HEK293 (cell line): Measurements from ENCODE around the gene ITGB5.

ENCODE experiments used
- CTCF ChIA-PET: fragments of 350-600 bp; formaldehyde crosslinking; extraction: SDS; loops from one replicate; lab custom pipeline; 2021; ENCODE audit warnings: antibody characterized with exemption; lab: Yijun Ruan, JAX
- POLR2A ChIA-PET: fragments of 300-600 bp; formaldehyde crosslinking; extraction: SDS; loops from one replicate; lab custom pipeline; 2020; ENCODE audit warnings: antibody characterized with exemption, inconsistent platforms; lab: Yijun Ruan, JAX
- H3K27ac ChIP-seq: fragments of 200-500 bp; sonication (Bioruptor generic); 2 replicates; pipeline ENCODE4 v1.5.1; 2014; ENCODE audit warnings: low read depth, low read length, control low read depth, inconsistent platforms; ENCODE audit errors: extremely low read depth
- H3K36me3 ChIP-seq, 2 experiments: fragments of 200-500 bp in 1 of 2; sonication (Bioruptor generic) in 1 of 2; 1 replicate in 1 of 2; 2 replicates in 1 of 2; pipeline ENCODE4 v1.5.1; 2014 to 2017; ENCODE audit warnings: inconsistent platforms in 2 of 2, low read length in 2 of 2; ENCODE audit not compliant: control insufficient read depth in 2 of 2, insufficient read depth in 1 of 2
- H3K4me1 ChIP-seq: fragments of 200-500 bp; sonication (Bioruptor generic); 2 replicates; pipeline ENCODE4 v1.5.1; 2014; ENCODE audit warnings: mild to moderate bottlenecking, low read length, inconsistent platforms; ENCODE audit not compliant: control insufficient read depth, insufficient read depth
- H3K4me3 ChIP-seq: 2 replicates; pipeline ENCODE4 v1.5.1; 2011; ENCODE audit warnings: low read depth, mild to moderate bottlenecking, control low read depth, low read length, moderate library complexity
- H3K9me3 ChIP-seq: fragments of 200-500 bp; sonication (Bioruptor generic); 2 replicates; pipeline ENCODE4 v1.5.1; 2014; ENCODE audit warnings: low read depth, low read length, inconsistent platforms; ENCODE audit not compliant: control insufficient read depth, insufficient read depth
- HOXC10 ChIP-seq: sonication (generic); formaldehyde crosslinking; IDR thresholded peaks from 2 replicates; pipeline ENCODE4 v1.8.1; 2023; ENCODE audit warnings: mild to moderate bottlenecking, missing genetic modification reagents
- KLF1 ChIP-seq: fragments of 450-650 bp; formaldehyde crosslinking; IDR thresholded peaks from 2 replicates; pipeline ENCODE4 v1.5.1; 2016; ENCODE audit warnings: missing biosample characterization, missing genetic modification characterization
- YY2 ChIP-seq: fragments of 450-650 bp; formaldehyde crosslinking; IDR thresholded peaks from 2 replicates; pipeline ENCODE4 v1.5.1; 2016; ENCODE audit warnings: missing biosample characterization, missing genetic modification characterization
- ZFP37 ChIP-seq: fragments of 450-650 bp; formaldehyde crosslinking; IDR thresholded peaks from 2 replicates; pipeline ENCODE4 v1.5.1; 2016; ENCODE audit warnings: missing biosample characterization, missing genetic modification characterization
- ZNF16 ChIP-seq: fragments of 450-650 bp; formaldehyde crosslinking; IDR thresholded peaks from 2 replicates; pipeline ENCODE4 v1.5.1; 2016; ENCODE audit warnings: low read depth, missing biosample characterization, missing genetic modification characterization
- ZNF211 ChIP-seq: fragments of 450-650 bp; formaldehyde crosslinking; IDR thresholded peaks from 2 replicates; pipeline ENCODE4 v1.5.1; 2016; ENCODE audit warnings: low read depth, missing biosample characterization, missing genetic modification characterization
- ZNF548 ChIP-seq: fragments of 450-650 bp; formaldehyde crosslinking; IDR thresholded peaks from 2 replicates; pipeline ENCODE4 v1.5.1; 2016; ENCODE audit warnings: missing biosample characterization, missing genetic modification characterization
- ZNF555 ChIP-seq: fragments of 450-650 bp; formaldehyde crosslinking; conservative IDR thresholded peaks from 2 replicates; pipeline ENCODE4 v1.5.1; 2017; ENCODE audit warnings: missing biosample characterization, mild to moderate bottlenecking, missing genetic modification characterization, inconsistent platforms
- ZNF571 ChIP-seq: fragments of 450-650 bp; formaldehyde crosslinking; IDR thresholded peaks from 2 replicates; pipeline ENCODE4 v1.5.0; 2017; ENCODE audit warnings: missing biosample characterization, missing genetic modification characterization
- ZNF626 ChIP-seq: fragments of 450-650 bp; sonication (Bioruptor Pico); formaldehyde crosslinking; IDR thresholded peaks from 2 replicates; pipeline ENCODE4 v1.5.1; 2018; ENCODE audit warnings: missing biosample characterization, missing genetic modification characterization, inconsistent platforms
- ZNF785 ChIP-seq: fragments of 450-650 bp; formaldehyde crosslinking; IDR thresholded peaks from 2 replicates; pipeline ENCODE4 v1.5.1; 2016; ENCODE audit warnings: missing biosample characterization, missing genetic modification characterization
- TF ChIP-seq, protein P1 (sequence below): fragments of 450-650 bp; formaldehyde crosslinking; IDR thresholded peaks from 2 replicates; pipeline ENCODE4 v1.5.1; 2016; ENCODE audit warnings: missing biosample characterization, missing genetic modification characterization
- TF ChIP-seq, protein P2 (sequence below): fragments of 450-650 bp; formaldehyde crosslinking; conservative IDR thresholded peaks from 2 replicates; pipeline ENCODE4 v1.5.1; 2016; ENCODE audit warnings: low read depth, missing biosample characterization, missing genetic modification characterization
- TF ChIP-seq, protein P3 (sequence below): fragments of 450-650 bp; formaldehyde crosslinking; IDR thresholded peaks from 2 replicates; pipeline ENCODE4 v1.5.1; 2016; ENCODE audit warnings: missing biosample characterization, missing genetic modification characterization, borderline replicate concordance

Gene ITGB5

DNA sequence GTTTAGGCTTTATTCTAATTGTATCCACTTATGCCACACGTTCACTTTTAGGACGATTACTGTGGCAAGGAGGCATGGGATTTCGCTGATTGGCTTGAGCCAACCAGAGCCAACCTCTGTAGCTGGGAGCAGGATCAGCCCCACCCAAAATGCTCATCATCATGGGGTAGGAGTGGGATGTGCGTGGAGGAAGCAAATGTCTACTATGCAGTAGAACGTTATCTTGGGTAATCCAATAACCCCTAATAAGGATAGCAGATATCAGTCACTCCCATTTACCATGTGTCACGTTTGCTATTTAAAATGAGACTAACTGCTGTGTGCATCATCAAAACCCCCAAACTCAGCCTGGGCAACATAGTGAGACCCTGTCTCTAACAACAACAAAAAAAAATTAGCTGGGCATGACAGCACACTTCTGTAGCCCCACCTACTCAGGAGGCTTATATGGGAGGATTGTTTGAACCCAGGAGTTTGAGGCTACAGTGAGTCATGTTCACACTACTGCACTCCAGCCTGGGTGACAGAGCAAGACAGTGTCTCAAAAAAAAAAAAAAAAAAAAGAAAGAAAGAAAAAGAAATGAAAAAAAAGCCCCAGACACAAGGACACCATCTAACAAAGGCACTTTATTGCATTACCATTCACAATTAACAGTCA lies 17.8 kb upstream of the ITGB5 start:
- TF ChIP-seq ZNF211 (tag by site-specific recombination) (no peak), ZNF16 (tag by site-specific recombination) (no peak), ZNF548 (tag by site-specific recombination) (no peak), KLF1 (tag by site-specific recombination) (no peak), ZNF571 (tag by site-specific recombination) (no peak), HOXC10 (CRISPR knock-in tag) (no peak), ZFP37 (tag by site-specific recombination) (no peak), ZNF626 (tag by site-specific recombination) (no peak), YY2 (tag by site-specific recombination) (no peak), ZNF785 (tag by site-specific recombination) (no peak), ZNF555 (tag by site-specific recombination) (no peak)
- TF ChIP-seq, protein P1, sequence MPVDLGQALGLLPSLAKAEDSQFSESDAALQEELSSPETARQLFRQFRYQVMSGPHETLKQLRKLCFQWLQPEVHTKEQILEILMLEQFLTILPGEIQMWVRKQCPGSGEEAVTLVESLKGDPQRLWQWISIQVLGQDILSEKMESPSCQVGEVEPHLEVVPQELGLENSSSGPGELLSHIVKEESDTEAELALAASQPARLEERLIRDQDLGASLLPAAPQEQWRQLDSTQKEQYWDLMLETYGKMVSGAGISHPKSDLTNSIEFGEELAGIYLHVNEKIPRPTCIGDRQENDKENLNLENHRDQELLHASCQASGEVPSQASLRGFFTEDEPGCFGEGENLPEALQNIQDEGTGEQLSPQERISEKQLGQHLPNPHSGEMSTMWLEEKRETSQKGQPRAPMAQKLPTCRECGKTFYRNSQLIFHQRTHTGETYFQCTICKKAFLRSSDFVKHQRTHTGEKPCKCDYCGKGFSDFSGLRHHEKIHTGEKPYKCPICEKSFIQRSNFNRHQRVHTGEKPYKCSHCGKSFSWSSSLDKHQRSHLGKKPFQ (tag by site-specific recombination): no peak
- TF ChIP-seq, protein P2, sequence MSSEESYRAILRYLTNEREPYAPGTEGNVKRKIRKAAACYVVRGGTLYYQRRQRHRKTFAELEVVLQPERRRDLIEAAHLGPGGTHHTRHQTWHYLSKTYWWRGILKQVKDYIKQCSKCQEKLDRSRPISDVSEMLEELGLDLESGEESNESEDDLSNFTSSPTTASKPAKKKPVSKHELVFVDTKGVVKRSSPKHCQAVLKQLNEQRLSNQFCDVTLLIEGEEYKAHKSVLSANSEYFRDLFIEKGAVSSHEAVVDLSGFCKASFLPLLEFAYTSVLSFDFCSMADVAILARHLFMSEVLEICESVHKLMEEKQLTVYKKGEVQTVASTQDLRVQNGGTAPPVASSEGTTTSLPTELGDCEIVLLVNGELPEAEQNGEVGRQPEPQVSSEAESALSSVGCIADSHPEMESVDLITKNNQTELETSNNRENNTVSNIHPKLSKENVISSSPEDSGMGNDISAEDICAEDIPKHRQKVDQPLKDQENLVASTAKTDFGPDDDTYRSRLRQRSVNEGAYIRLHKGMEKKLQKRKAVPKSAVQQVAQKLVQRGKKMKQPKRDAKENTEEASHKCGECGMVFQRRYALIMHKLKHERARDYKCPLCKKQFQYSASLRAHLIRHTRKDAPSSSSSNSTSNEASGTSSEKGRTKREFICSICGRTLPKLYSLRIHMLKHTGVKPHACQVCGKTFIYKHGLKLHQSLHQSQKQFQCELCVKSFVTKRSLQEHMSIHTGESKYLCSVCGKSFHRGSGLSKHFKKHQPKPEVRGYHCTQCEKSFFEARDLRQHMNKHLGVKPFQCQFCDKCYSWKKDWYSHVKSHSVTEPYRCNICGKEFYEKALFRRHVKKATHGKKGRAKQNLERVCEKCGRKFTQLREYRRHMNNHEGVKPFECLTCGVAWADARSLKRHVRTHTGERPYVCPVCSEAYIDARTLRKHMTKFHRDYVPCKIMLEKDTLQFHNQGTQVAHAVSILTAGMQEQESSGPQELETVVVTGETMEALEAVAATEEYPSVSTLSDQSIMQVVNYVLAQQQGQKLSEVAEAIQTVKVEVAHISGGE: no peak
- TF ChIP-seq, protein P3, sequence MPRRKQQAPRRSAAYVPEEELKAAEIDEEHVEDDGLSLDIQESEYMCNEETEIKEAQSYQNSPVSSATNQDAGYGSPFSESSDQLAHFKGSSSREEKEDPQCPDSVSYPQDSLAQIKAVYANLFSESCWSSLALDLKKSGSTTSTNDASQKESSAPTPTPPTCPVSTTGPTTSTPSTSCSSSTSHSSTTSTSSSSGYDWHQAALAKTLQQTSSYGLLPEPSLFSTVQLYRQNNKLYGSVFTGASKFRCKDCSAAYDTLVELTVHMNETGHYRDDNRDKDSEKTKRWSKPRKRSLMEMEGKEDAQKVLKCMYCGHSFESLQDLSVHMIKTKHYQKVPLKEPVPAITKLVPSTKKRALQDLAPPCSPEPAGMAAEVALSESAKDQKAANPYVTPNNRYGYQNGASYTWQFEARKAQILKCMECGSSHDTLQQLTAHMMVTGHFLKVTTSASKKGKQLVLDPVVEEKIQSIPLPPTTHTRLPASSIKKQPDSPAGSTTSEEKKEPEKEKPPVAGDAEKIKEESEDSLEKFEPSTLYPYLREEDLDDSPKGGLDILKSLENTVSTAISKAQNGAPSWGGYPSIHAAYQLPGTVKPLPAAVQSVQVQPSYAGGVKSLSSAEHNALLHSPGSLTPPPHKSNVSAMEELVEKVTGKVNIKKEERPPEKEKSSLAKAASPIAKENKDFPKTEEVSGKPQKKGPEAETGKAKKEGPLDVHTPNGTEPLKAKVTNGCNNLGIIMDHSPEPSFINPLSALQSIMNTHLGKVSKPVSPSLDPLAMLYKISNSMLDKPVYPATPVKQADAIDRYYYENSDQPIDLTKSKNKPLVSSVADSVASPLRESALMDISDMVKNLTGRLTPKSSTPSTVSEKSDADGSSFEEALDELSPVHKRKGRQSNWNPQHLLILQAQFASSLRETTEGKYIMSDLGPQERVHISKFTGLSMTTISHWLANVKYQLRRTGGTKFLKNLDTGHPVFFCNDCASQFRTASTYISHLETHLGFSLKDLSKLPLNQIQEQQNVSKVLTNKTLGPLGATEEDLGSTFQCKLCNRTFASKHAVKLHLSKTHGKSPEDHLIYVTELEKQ (tag by site-specific recombination): no peak
- TF ChIP-seq, all 188 proteins: peak for 0
- no peaks in the 10 kb centered on the region for H3K36me3 ChIP-seq
- POLR2A ChIA-PET: no interaction called here
- CTCF ChIA-PET: interaction anchor here (0.5 to 8.0 kb wide), 3 partner anchors 9 to 142 kb away, joined by 3 to 201 read pairs (median 3); no protein-coding TSS in a partner anchor
- no peak overlapping the region for H3K4me3 ChIP-seq
- H3K9me3 ChIP-seq: no peaks in the 10 kb centered on the region
- H3K27ac ChIP-seq: no peak overlapping the region
- no peaks in the 10 kb centered on the region for H3K4me1 ChIP-seq
